Activated CD4-positive, alpha-beta T cell treated with anti-CD3 and anti-CD28 coated beads, Interleukin-2, amount 50 U/mL, for 1 hour (primary cell): ENCODE results near the gene LARP6.
"Not testable (repeated sequence)": the region's sequence is repeated elsewhere in the genome, so short reads cannot be mapped to it uniquely, and the experiment has no call there.

Experiments
- DNase-seq: peaks from one replicate; pipeline ENCODE4 v3.0.0-alpha.2; 2020

LARP6 gene

GRCh38 chr15:70829371-70830166, 24.4 kb downstream of the LARP6 start:
- no peak for DNase-seq

- no peak for DNase-seq
These were observed 26.2 kb downstream of the LARP6 start for GRCh38 chr15:70827721-70828120.

- DNase-seq = no peak
These were observed 27.3 kb downstream of the LARP6 start for GRCh38 chr15:70826634-70827033.

DNA sequence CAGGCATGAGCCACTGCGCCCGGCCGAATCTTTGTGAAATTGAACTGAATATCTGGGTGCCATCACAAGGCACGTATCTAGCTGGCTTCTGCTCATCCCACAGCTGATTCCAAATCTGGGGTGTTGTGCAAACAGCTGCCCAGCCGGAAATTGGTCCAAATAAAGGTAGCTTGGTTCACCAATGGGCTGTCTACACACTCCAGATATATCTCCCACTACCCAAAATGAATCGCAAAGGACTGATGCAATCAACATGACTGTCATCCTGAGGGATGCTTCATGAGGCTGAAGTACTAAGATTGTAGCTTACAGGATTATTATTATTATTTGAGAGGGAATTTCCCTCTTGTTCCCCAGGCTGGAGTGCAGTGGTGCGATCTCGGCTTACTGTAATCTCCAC, 28.1 kb downstream of the LARP6 start:
- no peak for DNase-seq

DNA sequence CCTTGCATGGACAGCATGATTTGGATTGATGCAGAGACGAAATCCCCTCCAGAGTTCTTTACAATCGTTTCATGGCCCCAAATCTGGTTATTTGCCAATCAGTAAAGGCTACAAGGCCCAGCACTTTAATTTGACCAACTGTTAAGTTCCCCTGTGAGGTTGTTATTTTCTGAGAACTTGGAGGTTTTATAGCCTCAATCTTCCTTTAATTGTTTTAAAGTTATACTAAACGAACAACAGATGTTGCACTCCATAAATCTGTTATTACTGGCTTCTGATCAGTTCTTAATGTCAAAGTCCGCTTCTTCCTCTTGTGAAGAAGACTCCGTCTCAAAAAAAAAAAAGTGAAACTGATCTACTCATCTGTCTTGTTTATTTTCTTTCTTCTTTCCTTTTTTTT, 30.8 kb downstream of the LARP6 start:
- DNase-seq = no peak

DNA sequence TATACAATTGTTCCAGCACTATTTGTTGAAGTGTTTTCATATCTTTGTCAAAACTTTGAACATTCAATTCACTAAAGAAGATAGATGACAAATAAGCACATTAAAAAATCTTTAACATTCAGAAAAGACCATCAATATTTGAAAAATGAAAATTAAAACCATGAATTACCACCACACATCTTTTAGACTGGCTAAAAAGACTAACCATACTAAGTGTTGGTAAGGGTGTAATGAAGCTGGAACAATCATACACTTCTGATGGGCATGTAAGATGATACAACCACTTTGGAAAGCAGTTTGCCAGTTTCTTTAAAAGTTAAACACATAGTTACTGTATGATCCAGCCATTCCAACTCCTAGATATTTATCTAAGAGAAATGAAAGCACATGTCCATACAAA, 33.7 kb downstream of the LARP6 start:
- no peak for DNase-seq

DNA sequence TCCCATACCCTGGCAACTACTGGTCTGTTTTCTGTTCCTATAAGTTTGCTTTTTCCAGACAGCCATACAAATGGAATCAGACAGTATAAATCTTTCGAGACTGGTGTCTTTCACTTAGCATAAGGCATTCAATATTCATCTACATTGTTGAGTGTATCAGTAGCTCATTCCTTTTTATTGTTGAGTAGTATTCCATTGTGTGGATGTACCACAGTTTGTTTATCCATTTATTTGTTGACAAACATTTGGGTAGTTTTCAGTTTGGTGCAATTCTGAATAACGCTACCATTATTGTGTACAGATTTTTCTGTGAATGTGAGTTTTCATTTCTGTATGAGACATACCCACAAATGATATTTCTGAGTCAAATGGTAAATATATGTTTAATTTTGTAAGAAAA, 35.4 kb downstream of the LARP6 start:
- no peak for DNase-seq

- DNase-seq = no peak
These were observed 36.7 kb downstream of the LARP6 start for GRCh38 chr15:70817266-70817665.

DNA sequence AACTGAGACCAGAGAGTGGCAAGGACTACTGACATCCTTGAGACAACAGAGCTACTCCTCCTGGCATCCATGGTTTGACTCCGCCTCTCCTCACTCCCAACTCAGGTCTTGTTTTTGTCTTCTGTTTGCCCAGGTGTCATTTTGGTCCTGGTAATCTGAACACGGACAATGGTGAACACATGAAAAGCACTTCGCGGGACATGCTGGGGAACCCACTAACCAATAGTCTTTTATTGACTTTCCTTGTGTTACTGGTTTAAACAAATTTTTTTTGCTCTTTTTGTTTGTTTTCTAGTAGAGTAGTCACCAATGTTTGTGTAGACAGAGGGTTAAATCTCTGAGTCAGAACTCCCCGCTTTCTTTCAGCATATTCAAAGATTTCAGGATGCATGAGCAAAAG, 38.4 kb downstream of the LARP6 start:
- DNase-seq = no peak

DNA sequence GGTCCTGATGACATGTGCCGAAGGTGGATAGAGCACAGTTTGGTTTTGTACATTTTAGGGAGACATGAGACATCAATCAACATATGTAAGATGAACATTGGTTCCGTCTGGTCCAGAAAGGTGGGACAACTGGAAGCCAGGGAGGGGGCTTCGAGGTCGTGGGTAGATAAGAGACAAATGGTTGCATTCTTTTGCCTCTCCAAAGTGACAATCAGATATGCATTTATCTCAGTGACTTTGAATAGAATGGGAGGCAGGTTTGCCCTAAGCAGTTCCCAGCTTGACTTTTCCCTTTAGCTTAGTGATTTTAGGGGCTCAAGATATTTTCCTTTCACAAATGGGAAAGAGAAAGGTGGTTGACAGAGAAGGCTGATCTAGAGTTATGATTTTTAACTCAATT, 38.9 kb downstream of the LARP6 start:
- DNase-seq = not testable (repeated sequence)

DNA sequence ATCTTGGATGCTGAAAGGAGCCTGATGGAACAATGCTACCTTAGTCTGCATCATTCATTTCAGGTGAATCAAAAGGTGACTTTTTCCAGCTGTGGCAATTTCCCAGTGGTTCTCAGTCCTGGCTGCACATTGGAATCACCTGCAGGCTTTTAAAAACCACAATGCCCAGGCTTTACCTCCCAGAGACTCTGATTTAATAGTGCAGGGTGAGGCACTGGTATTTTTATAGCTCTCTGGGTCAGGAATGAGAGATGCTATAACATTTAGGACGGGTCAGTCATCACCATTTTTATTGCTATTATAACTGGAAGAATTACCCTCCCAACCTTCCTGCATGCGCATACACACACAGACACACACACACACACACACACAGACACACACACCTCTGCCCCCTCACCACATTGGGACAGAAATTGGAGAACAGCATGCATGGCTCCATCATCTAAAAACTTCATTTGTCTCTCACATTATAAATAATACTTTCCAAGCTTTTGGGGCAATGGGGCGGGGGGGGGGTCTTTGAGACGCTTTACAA, 41.1 kb downstream of the LARP6 start:
- no peak for DNase-seq

GRCh38 chr15:70810916-70811578, 42.9 kb downstream of the LARP6 start:
- no peak for DNase-seq

DNA sequence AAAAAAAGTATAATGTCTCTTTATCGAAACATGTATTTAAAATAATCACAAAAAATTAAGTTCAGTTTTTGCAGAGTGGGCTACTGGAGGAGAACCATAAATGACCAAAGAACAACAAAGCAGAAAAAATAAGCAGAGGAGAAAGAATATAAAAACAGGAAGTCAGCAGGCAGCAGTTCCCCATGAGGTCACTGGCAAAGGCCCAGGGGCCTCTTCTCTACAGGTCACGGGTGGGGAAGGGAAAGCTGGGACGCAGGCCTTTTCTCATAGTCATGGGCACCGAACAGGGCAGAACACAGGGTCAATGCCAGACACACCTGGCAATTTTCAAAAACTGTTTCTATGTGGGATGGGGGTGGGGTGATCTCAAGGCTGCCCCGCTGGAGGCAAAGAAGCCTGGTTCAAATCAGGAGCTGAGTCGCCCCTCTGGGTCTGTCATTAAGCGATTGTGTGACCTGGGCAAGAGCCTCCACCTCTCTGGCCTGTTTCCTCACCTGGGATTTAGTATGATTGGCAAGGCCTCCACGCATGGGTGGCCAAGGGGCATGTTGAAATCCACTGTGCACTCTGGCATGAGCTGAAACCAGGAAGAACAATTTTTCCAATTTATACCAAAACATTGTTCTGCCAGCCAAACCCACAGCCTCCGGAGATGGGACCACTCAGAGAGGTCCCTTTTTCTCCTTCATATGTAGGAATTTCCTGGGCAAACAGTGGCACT, 46.8 kb downstream of the LARP6 start:
- no peak for DNase-seq

DNA sequence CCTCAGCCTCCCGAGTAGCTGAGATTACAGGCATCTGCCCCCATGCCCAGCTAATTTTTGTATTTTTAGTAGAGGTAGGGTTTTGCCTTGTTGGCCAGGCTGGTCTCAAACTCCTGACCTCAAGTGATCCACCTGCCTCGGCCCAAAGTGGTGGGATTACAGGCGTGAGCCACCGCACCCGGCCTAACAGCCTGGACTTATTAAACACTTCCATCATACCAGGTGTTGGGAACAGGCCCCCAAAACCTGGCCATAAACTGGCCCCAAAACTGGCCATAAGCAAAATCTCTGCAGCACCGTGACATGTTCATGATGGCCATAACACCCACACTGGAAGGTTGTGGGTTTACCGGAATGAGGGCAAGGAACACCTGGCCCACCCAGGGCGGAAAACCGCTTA, 49.6 kb downstream of the LARP6 start:
- DNase-seq = not testable (repeated sequence)

GRCh38 chr15:70802629-70803028, 51.3 kb downstream of the LARP6 start:
- DNase-seq = no peak

DNA sequence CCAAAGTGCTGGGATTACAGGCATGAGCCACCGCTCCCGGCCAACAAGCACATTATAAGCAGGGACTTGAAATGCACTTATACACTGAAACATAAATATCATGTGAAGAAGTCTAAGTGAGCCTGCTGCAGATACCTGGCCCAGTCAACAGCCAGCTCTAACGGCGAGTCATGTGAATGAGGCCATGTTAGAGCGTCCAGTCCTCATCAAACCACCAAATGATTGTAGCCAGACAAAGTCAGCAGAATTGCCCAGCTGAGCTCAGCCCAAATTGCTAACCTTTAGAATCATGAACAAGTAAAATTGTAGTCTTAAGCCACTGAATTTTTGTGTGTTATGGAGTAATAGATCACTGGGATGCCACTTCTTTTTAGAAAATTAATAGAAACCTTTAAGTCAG, 52.8 kb downstream of the LARP6 start:
- DNase-seq = no peak

- no peak for DNase-seq
These were observed 54.1 kb downstream of the LARP6 start for GRCh38 chr15:70799667-70800450.

- no peak for DNase-seq
These were observed 56.5 kb downstream of the LARP6 start for GRCh38 chr15:70797464-70797863.

- no peak for DNase-seq
These were observed 57.2 kb downstream of the LARP6 start for GRCh38 chr15:70796516-70797310.

DNA sequence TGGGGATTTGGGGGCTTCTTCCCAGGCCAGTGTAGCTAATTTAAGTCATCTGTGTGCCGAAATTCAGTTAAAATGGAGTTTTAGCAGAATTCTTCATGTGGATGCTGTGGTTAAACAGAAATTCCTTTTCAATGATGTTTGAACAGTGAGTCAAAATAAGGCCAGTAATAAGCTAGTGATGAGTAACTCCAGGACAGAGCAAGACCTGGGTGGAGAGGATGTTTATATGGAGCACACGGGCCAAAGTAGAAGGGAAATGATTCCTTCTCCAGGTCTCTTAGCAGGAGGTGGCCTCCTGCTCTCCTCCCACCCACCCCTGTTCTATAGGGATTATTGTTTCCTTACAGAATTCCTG, 58.7 kb downstream of the LARP6 start:
- DNase-seq = no peak

DNA sequence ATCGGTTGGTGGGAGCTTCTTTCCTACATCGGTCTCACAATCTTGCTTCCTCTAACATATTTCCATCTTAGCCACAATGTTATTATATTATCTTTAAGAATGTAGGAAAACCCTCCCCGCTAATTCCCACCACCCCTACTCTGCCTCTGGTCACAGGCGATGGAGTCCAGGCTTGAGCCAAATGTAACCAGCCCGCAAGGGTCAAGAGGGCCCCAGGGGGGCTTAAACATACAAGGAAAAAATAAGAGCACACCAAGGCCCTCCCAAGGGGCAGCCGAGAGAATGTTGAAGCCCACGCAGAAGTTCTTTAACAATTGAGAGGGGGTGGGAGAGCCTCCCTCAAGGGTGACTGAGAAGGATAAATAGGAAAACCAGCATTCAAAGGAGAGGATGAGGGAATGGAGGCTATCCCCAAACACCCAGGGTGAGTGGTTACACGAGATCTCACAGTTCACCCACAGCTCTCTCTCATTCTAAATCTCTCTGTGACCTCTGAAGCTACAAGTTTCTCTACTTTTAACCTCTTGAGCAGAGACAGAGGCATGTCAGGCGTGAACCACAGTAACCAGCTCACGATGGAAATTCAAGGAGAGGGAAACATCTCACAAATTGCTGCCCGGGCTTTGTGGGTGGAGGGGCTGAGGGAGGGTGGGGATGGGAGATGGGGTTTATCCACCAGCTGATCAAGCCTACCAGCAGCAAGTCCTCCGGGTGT, 59.2 kb downstream of the LARP6 start:
- no peak for DNase-seq
